ENCODE measurements around the gene DOCK1.

GRCh38 chr10:126904516-126904817 is 761 bp upstream of the DOCK1 start:
- no peak for TF ChIP-seq GATA2 (IDR thresholded peaks at IDR 0.05; ENCODE audit: low read depth, low read length)
- no peak for TF ChIP-seq GATA3 (IDR thresholded peaks at IDR 0.05; ENCODE audit: low read depth, low read length)
